ENCODE measurements around the gene ZNF41. TPM values are rescaled to one million over a fixed set of nuclear protein-coding genes. Genes with fewer than 3 reads are reported as not detected.

ZNF41 gene
- total RNA-seq, 1 donor from 2014 or later, result 5.7 TPM

- Mint-ChIP-seq H3K36me3 (ENCODE audit: low read depth, unreplicated experiment) (peaks cover 29% of the 10 kb centered on the region), H3K27me3 (ENCODE audit: unreplicated experiment) (no peaks in the 10 kb centered on the region), H3K4me1 (ENCODE audit: unreplicated experiment) (peaks cover 13% of the 10 kb centered on the region), H3K9me3 (ENCODE audit: unreplicated experiment) (no peaks in the 10 kb centered on the region), H3K27ac (ENCODE audit: unreplicated experiment) (no peak overlapping the region), H3K4me3 (ENCODE audit: unreplicated experiment) (no peak overlapping the region)
- no peak for TF ChIP-seq CTCF (IDR thresholded peaks at IDR 0.05; ENCODE audit: unreplicated experiment)
- DNase-seq (ENCODE audit: low spot score), result no peak
Measured at GRCh38 chrX:47458528-47458927, 24.5 kb downstream of the ZNF41 start.

GRCh38 chrX:47456080-47456479 is 26.9 kb downstream of the ZNF41 start:
- Mint-ChIP-seq H3K27ac (ENCODE audit: unreplicated experiment) (no peak overlapping the region), H3K9me3 (ENCODE audit: unreplicated experiment) (no peaks in the 10 kb centered on the region), H3K4me3 (ENCODE audit: unreplicated experiment) (no peak overlapping the region), H3K27me3 (ENCODE audit: unreplicated experiment) (no peaks in the 10 kb centered on the region), H3K36me3 (ENCODE audit: low read depth, unreplicated experiment) (peaks cover 40% of the 10 kb centered on the region), H3K4me1 (ENCODE audit: unreplicated experiment) (no peaks in the 10 kb centered on the region)
- TF ChIP-seq CTCF (IDR thresholded peaks at IDR 0.05; ENCODE audit: unreplicated experiment), result no peak
- no peak for DNase-seq (ENCODE audit: low spot score)

- Mint-ChIP-seq H3K4me1 (ENCODE audit: unreplicated experiment) (no peaks in the 10 kb centered on the region), H3K9me3 (ENCODE audit: unreplicated experiment) (peaks cover 5% of the 10 kb centered on the region), H3K36me3 (ENCODE audit: low read depth, unreplicated experiment) (peaks cover 77% of the 10 kb centered on the region), H3K4me3 (ENCODE audit: unreplicated experiment) (no peak overlapping the region), H3K27me3 (ENCODE audit: unreplicated experiment) (no peaks in the 10 kb centered on the region), H3K27ac (ENCODE audit: unreplicated experiment) (no peak overlapping the region)
- no peak for TF ChIP-seq CTCF (IDR thresholded peaks at IDR 0.05; ENCODE audit: unreplicated experiment)
- no peak for DNase-seq (ENCODE audit: low spot score)
Measured at GRCh38 chrX:47452112-47452511, 30.9 kb downstream of the ZNF41 start.

GRCh38 chrX:47448165-47448806 is 34.7 kb downstream of the ZNF41 start:
- Mint-ChIP-seq H3K27me3 (ENCODE audit: unreplicated experiment) (no peaks in the 10 kb centered on the region), H3K36me3 (ENCODE audit: low read depth, unreplicated experiment) (peaks cover 61% of the 10 kb centered on the region), H3K4me3 (ENCODE audit: unreplicated experiment) (peak overlapping the region; percentile 8), H3K9me3 (ENCODE audit: unreplicated experiment) (peaks cover 5% of the 10 kb centered on the region), H3K4me1 (ENCODE audit: unreplicated experiment) (no peaks in the 10 kb centered on the region), H3K27ac (ENCODE audit: unreplicated experiment) (no peak overlapping the region)
- no peak for DNase-seq (ENCODE audit: low spot score)
- TF ChIP-seq CTCF (IDR thresholded peaks at IDR 0.05; ENCODE audit: unreplicated experiment), result no peak

GRCh38 chrX:47447607-47448006 is 35.4 kb downstream of the ZNF41 start:
- H3K9me3 Mint-ChIP-seq (ENCODE audit: unreplicated experiment), result peaks cover 5% of the 10 kb centered on the region
- H3K4me3 Mint-ChIP-seq (ENCODE audit: unreplicated experiment), result no peak overlapping the region
- H3K27ac Mint-ChIP-seq (ENCODE audit: unreplicated experiment), result no peak overlapping the region
- no peaks in the 10 kb centered on the region for H3K4me1 Mint-ChIP-seq (ENCODE audit: unreplicated experiment)
- TF ChIP-seq CTCF (IDR thresholded peaks at IDR 0.05; ENCODE audit: unreplicated experiment), result no peak
- DNase-seq (ENCODE audit: low spot score), result no peak
- no peaks in the 10 kb centered on the region for H3K27me3 Mint-ChIP-seq (ENCODE audit: unreplicated experiment)
- peaks cover 54% of the 10 kb centered on the region for H3K36me3 Mint-ChIP-seq (ENCODE audit: low read depth, unreplicated experiment)
